Kidney (tissue), 14 donors: ENCODE data around the gene JCAD. TPM values are rescaled to one million over a fixed set of nuclear protein-coding genes. Genes with fewer than 3 reads are reported as not detected.

Source experiments
- DNase-seq, 5 donors: peaks; one replicate each; pipeline ENCODE4 v3.0.0-alpha.2; 2013 to 2020
- FAIRE-seq: peaks from 2 replicates; lab custom pipeline; 2012; peaks lifted over from hg19 to GRCh38; lab: Jason Lieb, UNC
- H3K27ac ChIP-seq, 2 donors: one replicate each; pipeline ENCODE4 v1.7.0; 2013; ENCODE audit warnings: low read depth in 2 of 2, low read length in 2 of 2, inconsistent platforms in 1 of 2
- H3K27me3 ChIP-seq: one replicate; pipeline ENCODE4 v1.7.1; 2013; ENCODE audit warnings: low read length, inconsistent platforms; ENCODE audit not compliant: control insufficient read depth, insufficient read depth
- H3K36me3 ChIP-seq, 3 donors: one replicate each; pipeline versions ENCODE4 v1.7.0 to v1.7.1; 2013; ENCODE audit warnings: low read length in 3 of 3, control low read depth in 1 of 3, inconsistent platforms in 1 of 3; ENCODE audit not compliant: insufficient read depth in 3 of 3, control insufficient read depth in 2 of 3
- H3K4me1 ChIP-seq, 3 donors: one replicate each; pipeline versions ENCODE4 v1.7.0 to v1.7.1; 2013; ENCODE audit warnings: low read length in 3 of 3, inconsistent platforms in 1 of 3, low read depth in 1 of 3; ENCODE audit not compliant: control insufficient read depth in 2 of 3, insufficient read depth in 2 of 3
- H3K4me3 ChIP-seq, 3 donors: one replicate each; pipeline versions ENCODE4 v1.7.0 to v1.8.1; 2013; ENCODE audit warnings: low read length in 3 of 3, control low read depth in 1 of 3, inconsistent platforms in 1 of 3
- H3K9ac ChIP-seq, 3 donors: one replicate each; pipeline versions ENCODE4 v1.7.0 to v1.7.1; 2013; ENCODE audit warnings: low read length in 3 of 3, control low read depth in 1 of 3, inconsistent platforms in 1 of 3
- H3K9me3 ChIP-seq, 3 donors: one replicate each; pipeline versions ENCODE4 v1.7.0 to v1.7.1; 2013; ENCODE audit warnings: low read length in 3 of 3, control low read depth in 1 of 3, inconsistent platforms in 1 of 3; ENCODE audit not compliant: control insufficient read depth in 2 of 3, insufficient read depth in 1 of 3
- CTCF ChIP-seq: IDR thresholded peaks from 3 replicates; pipeline ENCODE4 v1.5.1; 2012; ENCODE audit warnings: mild to moderate bottlenecking, moderate library complexity, borderline replicate concordance; ENCODE audit not compliant: insufficient read depth; ENCODE audit errors: extremely low read depth
- intact Hi-C: fragments of 100-400 bp; cut with DNase I; formaldehyde crosslinking; loops from one replicate; pipeline ENCODE4 v1.11.1; 2022
- polyA plus RNA-seq: library from polyadenylated mRNA; stranded (reverse); fragments of 350-450 nt; fragmentation: Illumina TruSeq; extraction: RNeasy Lipid Tissue Mini Kit (QIAGEN cat#74804); gene quantifications from one replicate; pipeline ENCODE4 v1.2.3, GENCODE V29; 2014; ENCODE audit warnings: low read depth, low replicate concordance; ENCODE audit not compliant: insufficient read depth
- total RNA-seq: library from RNA; stranded (reverse); fragmentation: NEBNext Ultra II Directional; extraction: Animal tissue kit (Norgen Biotek cat#: 25700); gene quantifications from one replicate; pipeline ENCODE4 v1.2.1, GENCODE V29; 2021
- donor health status: control.
- donor health status: control.
- donor health status: control.
- donor health status: control.
- donor health status: control.
- donor health status: DM: yes; HTN: yes; CAD: no.
- donor health status: Normal renal cell carcinoma (clear cell type).

The JCAD gene
- total and polyA plus RNA-seq, 2 donors from 2014 or later, result 15.7 to 27.1 TPM

- peaks cover 0 to 11% (median 10%) of the 10 kb centered on the region in 3 donors for H3K4me1 ChIP-seq
- no peaks in the 10 kb centered on the region for H3K36me3 ChIP-seq
- intact Hi-C loops, result no loop called here
- FAIRE-seq, result no peak
- H3K27me3 ChIP-seq, result no peaks in the 10 kb centered on the region
- no peak for TF ChIP-seq CTCF
- no peak overlapping the region for H3K27ac ChIP-seq
- peak overlapping the region in 1 of 3 donors; percentile 51 for H3K4me3 ChIP-seq
- H3K9ac ChIP-seq, result no peak overlapping the region
- peak in 2 of 5 donors; percentile 31 to 66 for DNase-seq
- no peaks in the 10 kb centered on the region for H3K9me3 ChIP-seq
Observed at GRCh38 chr10:30028006-30028737, 31.2 kb downstream of the JCAD start.

- Histone ChIP-seq H3K9me3 (no peaks in the 10 kb centered on the region), H3K36me3 (no peaks in the 10 kb centered on the region), H3K4me1 (peaks cover 0 to 11% (median 10%) of the 10 kb centered on the region in 3 donors), H3K27me3 (no peaks in the 10 kb centered on the region), H3K27ac (no peak overlapping the region), H3K9ac (no peak overlapping the region), H3K4me3 (peak overlapping the region in 1 of 3 donors; percentile 51)
- TF ChIP-seq CTCF, result peak; percentile 24
- FAIRE-seq (no peak), DNase-seq (peak in 4 of 5 donors; percentile 49 to 88 (median 66))
- intact Hi-C loops, result no loop called here
Observed at GRCh38 chr10:30027057-30028005, 32.1 kb downstream of the JCAD start.

- no peak overlapping the region for H3K27ac ChIP-seq
- H3K4me1 ChIP-seq, result peaks cover 0 to 11% (median 10%) of the 10 kb centered on the region in 3 donors
- intact Hi-C loops, result no loop called here
- H3K4me3 ChIP-seq, result peak overlapping the region in 1 of 3 donors; percentile 51
- FAIRE-seq, result no peak
- H3K36me3 ChIP-seq, result no peaks in the 10 kb centered on the region
- H3K27me3 ChIP-seq, result no peaks in the 10 kb centered on the region
- TF ChIP-seq CTCF, result no peak
- H3K9ac ChIP-seq, result no peak overlapping the region
- no peak for DNase-seq
- no peaks in the 10 kb centered on the region for H3K9me3 ChIP-seq
Observed at GRCh38 chr10:30026578-30026977, 32.8 kb downstream of the JCAD start.
